IPS DF 4.7 (cell line): ENCODE measurements around the gene TMEM229B.

Experiments used
- DNase-seq: peaks from one replicate; pipeline ENCODE4 v3.0.0-alpha.2; 2013; ENCODE audit warnings: low spot score; ENCODE audit errors: extremely low read depth

TMEM229B gene

GRCh38 chr14:67424539-67424938, 64.0 kb downstream of the TMEM229B start:
- DNase-seq = no peak

GRCh38 chr14:67423424-67423823, 65.1 kb downstream of the TMEM229B start:
- no peak for DNase-seq

- no peak for DNase-seq
Observed at GRCh38 chr14:67421356-67422224, 66.9 kb downstream of the TMEM229B start.
